ENCODE data around the gene PTCH2.
A peak's percentile ranks its signal among the peaks of the same experiment; 100 is the strongest.

Gene PTCH2

DNA sequence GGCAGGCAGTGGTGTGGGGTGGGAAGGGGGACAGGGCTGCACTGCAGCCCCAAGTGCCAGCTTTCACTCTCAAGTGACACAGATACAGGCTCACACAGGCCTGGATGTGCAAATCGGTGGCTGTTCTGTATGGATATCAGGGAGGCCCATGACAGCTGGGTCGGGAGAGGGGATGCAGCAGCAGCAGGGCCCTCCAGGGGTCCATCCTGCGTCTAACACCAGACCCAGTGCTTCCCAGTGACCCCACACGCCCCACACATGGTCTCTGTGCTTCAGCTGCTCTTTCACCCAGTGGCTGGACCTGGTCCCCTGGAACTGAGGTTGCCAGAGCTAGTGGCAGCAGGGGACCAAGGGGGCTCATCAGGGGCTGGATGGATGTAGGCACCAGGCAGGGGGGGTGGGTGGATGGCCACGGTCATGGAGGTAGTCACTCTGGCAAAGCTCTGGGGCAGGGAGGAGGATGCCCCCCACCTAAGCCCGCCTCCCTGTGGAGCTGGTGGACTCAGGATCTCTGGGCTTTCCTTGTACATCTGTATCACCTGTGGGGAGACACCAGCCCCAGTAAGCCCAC lies 20.8 kb downstream of the PTCH2 start:
- TF ChIP-seq, protein P1, sequence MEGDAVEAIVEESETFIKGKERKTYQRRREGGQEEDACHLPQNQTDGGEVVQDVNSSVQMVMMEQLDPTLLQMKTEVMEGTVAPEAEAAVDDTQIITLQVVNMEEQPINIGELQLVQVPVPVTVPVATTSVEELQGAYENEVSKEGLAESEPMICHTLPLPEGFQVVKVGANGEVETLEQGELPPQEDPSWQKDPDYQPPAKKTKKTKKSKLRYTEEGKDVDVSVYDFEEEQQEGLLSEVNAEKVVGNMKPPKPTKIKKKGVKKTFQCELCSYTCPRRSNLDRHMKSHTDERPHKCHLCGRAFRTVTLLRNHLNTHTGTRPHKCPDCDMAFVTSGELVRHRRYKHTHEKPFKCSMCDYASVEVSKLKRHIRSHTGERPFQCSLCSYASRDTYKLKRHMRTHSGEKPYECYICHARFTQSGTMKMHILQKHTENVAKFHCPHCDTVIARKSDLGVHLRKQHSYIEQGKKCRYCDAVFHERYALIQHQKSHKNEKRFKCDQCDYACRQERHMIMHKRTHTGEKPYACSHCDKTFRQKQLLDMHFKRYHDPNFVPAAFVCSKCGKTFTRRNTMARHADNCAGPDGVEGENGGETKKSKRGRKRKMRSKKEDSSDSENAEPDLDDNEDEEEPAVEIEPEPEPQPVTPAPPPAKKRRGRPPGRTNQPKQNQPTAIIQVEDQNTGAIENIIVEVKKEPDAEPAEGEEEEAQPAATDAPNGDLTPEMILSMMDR (IDR thresholded peaks at IDR 0.05; ENCODE audit: insufficient read depth, low read length) = no peak
- TF ChIP-seq SPI1 (IDR thresholded peaks at IDR 0.05; ENCODE audit: borderline replicate concordance, low read depth) (no peak), POLR2AphosphoS5 (IDR thresholded peaks at IDR 0.05; ENCODE audit: low read depth) (no peak)
- H3K4me3 ChIP-seq (replicated peaks; ENCODE audit: insufficient read depth, low read length) = no peak overlapping the region
- DNase-seq (ENCODE audit: low read depth in 1 of 2, low spot score in 1 of 2) = no peak
- no peak overlapping the region for H3K27ac ChIP-seq (replicated peaks)
- no peaks in the 10 kb centered on the region for H3K27me3 ChIP-seq (ENCODE audit: insufficient read depth, poor library complexity, severe bottlenecking)

GRCh38 chr1:44821240-44821715 lies 21.8 kb downstream of the PTCH2 start:
- Histone ChIP-seq H3K4me3 (replicated peaks; ENCODE audit: insufficient read depth, low read length) (no peak overlapping the region), H3K27me3 (ENCODE audit: insufficient read depth, poor library complexity, severe bottlenecking) (no peaks in the 10 kb centered on the region), H3K27ac (replicated peaks) (no peak overlapping the region)
- DNase-seq (ENCODE audit: low read depth in 1 of 2, low spot score in 1 of 2) = no peak
- TF ChIP-seq, protein P1 (IDR thresholded peaks at IDR 0.05; ENCODE audit: insufficient read depth, low read length) = no peak
- no peak for TF ChIP-seq POLR2AphosphoS5 (IDR thresholded peaks at IDR 0.05; ENCODE audit: low read depth)
- TF ChIP-seq, protein P2, sequence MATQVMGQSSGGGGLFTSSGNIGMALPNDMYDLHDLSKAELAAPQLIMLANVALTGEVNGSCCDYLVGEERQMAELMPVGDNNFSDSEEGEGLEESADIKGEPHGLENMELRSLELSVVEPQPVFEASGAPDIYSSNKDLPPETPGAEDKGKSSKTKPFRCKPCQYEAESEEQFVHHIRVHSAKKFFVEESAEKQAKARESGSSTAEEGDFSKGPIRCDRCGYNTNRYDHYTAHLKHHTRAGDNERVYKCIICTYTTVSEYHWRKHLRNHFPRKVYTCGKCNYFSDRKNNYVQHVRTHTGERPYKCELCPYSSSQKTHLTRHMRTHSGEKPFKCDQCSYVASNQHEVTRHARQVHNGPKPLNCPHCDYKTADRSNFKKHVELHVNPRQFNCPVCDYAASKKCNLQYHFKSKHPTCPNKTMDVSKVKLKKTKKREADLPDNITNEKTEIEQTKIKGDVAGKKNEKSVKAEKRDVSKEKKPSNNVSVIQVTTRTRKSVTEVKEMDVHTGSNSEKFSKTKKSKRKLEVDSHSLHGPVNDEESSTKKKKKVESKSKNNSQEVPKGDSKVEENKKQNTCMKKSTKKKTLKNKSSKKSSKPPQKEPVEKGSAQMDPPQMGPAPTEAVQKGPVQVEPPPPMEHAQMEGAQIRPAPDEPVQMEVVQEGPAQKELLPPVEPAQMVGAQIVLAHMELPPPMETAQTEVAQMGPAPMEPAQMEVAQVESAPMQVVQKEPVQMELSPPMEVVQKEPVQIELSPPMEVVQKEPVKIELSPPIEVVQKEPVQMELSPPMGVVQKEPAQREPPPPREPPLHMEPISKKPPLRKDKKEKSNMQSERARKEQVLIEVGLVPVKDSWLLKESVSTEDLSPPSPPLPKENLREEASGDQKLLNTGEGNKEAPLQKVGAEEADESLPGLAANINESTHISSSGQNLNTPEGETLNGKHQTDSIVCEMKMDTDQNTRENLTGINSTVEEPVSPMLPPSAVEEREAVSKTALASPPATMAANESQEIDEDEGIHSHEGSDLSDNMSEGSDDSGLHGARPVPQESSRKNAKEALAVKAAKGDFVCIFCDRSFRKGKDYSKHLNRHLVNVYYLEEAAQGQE (IDR thresholded peaks at IDR 0.05; ENCODE audit: insufficient replicate concordance, low read depth) = no peak

DNA sequence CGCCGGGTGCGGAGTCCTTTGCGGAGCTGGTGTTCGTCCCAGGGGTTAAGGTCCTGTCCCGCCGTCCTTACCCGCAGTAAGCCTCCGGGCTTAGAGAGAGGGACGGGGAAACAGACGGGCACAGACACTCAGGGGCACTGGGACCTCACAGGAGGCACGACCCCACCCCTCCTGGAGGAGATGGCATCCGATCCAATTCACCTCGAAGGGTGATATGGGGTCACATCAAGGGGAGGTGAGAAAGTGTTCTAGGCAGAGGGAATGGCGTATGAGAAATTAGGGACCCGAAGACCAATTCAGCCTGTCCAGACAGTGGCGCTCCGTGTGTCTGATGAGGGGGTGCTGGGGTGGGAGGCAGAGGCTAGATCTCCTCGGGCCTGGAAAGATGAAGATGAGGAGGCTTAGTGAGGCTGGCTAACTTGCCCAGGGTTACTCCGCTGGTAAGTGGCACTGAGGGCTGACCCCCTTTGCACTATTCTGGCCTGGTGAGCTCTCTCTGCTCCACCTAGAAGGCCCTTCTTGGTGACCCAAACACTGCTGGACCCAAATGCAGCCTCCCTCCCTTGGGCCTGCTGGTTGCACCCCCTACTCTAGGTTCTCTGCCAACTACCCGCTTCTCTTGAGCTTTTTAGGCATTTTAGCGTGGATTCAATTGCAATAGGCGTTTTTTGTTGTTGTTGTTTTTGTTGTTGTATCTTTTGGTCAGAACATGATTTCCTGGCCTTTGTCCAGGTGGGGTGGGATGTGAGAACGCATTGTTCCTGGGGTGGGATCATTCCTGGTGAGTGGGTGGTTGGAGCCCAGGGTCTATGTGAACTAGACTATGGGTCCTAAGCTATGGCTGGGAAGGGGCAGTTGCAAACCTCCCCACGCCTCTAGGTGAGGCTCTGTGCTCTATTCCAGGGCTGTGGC lies 22.5 kb downstream of the PTCH2 start:
- no peak for DNase-seq (ENCODE audit: low read depth in 1 of 2, low spot score in 1 of 2)
- Histone ChIP-seq H3K4me3 (replicated peaks; ENCODE audit: insufficient read depth, low read length) (peak overlapping the region; percentile 44), H3K27ac (replicated peaks) (peak overlapping the region; percentile 100), H3K27me3 (ENCODE audit: insufficient read depth, poor library complexity, severe bottlenecking) (no peaks in the 10 kb centered on the region)
- TF ChIP-seq GABPA (IDR thresholded peaks at IDR 0.05; ENCODE audit: low read depth) (no peak), POLR2AphosphoS5 (IDR thresholded peaks at IDR 0.05; ENCODE audit: low read depth) (no peak), SPI1 (IDR thresholded peaks at IDR 0.05; ENCODE audit: borderline replicate concordance, low read depth) (no peak)
- TF ChIP-seq, protein P1 (IDR thresholded peaks at IDR 0.05; ENCODE audit: insufficient read depth, low read length) = no peak
- TF ChIP-seq, protein P2 (IDR thresholded peaks at IDR 0.05; ENCODE audit: insufficient replicate concordance, low read depth) = peak; percentile 5

All from HL-60 (cell line).